Measurements from ENCODE around the gene SLC27A6. TPM values are rescaled to one million over a fixed set of nuclear protein-coding genes. Genes with fewer than 3 reads are reported as not detected.
A peak's percentile ranks its signal among the peaks of the same experiment; 100 is the strongest.

Gene SLC27A6
- total RNA-seq, result not detected
- polyA plus RNA-seq (ENCODE audit: insufficient read depth, low read depth, low replicate concordance), result not detected
- long read RNA-seq, donor 1, result 0 reads
- long read RNA-seq, donor 2, partial matches to known transcripts, result 0 of 1 reads
- long read RNA-seq, donor 2, other reads (novel, unspliced or antisense), result 0 of 1 reads
- long read RNA-seq, donor 3, result 0 reads
- long read RNA-seq, donor 4, result 0 reads
- long read RNA-seq, donor 5, result 0 reads
- long read RNA-seq, donor 6, result 0 reads
- long read RNA-seq, donor 7, result 0 reads
- long read RNA-seq, donor 8, result 0 reads
- long read RNA-seq, donor 9, result 0 reads
- long read RNA-seq, donor 10, result 0 reads

GRCh38 chr5:128965011-128965637 lies at the start of gene SLC27A6:
SLC27A6 (plus strand) TSS chr5:128965488; CDS start chr5:128966138, 650 bp downstream.
- FAIRE-seq, result no peak
- H3K27me3 ChIP-seq (ENCODE audit: control insufficient read depth, insufficient read depth, low read length), result peaks cover 4% of the 10 kb centered on the region
- no peak for TF ChIP-seq CTCF (IDR thresholded peaks at IDR 0.05; ENCODE audit: borderline replicate concordance, extremely low read depth, insufficient read depth)
- H3K9ac ChIP-seq (ENCODE audit: low read length in 3 of 3), result peak within 1 kb of the TSS in 1 of 3 donors; percentile 31
- H3K4me3 ChIP-seq (ENCODE audit: low read length in 3 of 3), result peak within 1 kb of the TSS in 1 of 3 donors; percentile 47
- no peaks in the 10 kb centered on the region for H3K36me3 ChIP-seq (ENCODE audit: control insufficient read depth in 2 of 3, insufficient read depth in 3 of 3, low read length in 3 of 3)
- intact Hi-C loops (cut with DNase I), result no loop called here
- no peaks in the 10 kb centered on the region for H3K4me1 ChIP-seq (ENCODE audit: control insufficient read depth in 2 of 3, insufficient read depth in 2 of 3, low read depth in 1 of 3, low read length in 3 of 3)
- H3K9me3 ChIP-seq (ENCODE audit: control insufficient read depth in 2 of 3, insufficient read depth in 1 of 3, low read length in 3 of 3), result no peaks in the 10 kb centered on the region
- no peak within 1 kb of the TSS for H3K27ac ChIP-seq (ENCODE audit: low read depth in 2 of 2, low read length in 2 of 2)
- peak; percentile 51 to 64 (median 58) for DNase-seq

GRCh38 chr5:128919542-128919941 lies 45.7 kb upstream of the SLC27A6 start:
- intact Hi-C loops (cut with DNase I), result no loop called here
- H3K9ac ChIP-seq (ENCODE audit: low read length in 3 of 3), result no peak overlapping the region
- no peaks in the 10 kb centered on the region for H3K27me3 ChIP-seq (ENCODE audit: control insufficient read depth, insufficient read depth, low read length)
- no peak for TF ChIP-seq CTCF (IDR thresholded peaks at IDR 0.05; ENCODE audit: borderline replicate concordance, extremely low read depth, insufficient read depth)
- no peak overlapping the region for H3K4me3 ChIP-seq (ENCODE audit: low read length in 3 of 3)
- FAIRE-seq (no peak), DNase-seq (no peak)
- no peaks in the 10 kb centered on the region for H3K36me3 ChIP-seq (ENCODE audit: control insufficient read depth in 2 of 3, insufficient read depth in 3 of 3, low read length in 3 of 3)
- H3K9me3 ChIP-seq (ENCODE audit: control insufficient read depth in 2 of 3, insufficient read depth in 1 of 3, low read length in 3 of 3), result no peaks in the 10 kb centered on the region
- H3K27ac ChIP-seq (ENCODE audit: low read depth in 2 of 2, low read length in 2 of 2), result no peak overlapping the region
- H3K4me1 ChIP-seq (ENCODE audit: control insufficient read depth in 2 of 3, insufficient read depth in 2 of 3, low read depth in 1 of 3, low read length in 3 of 3), result no peaks in the 10 kb centered on the region

GRCh38 chr5:128920345-128921215 lies 44.7 kb upstream of the SLC27A6 start:
- no peak overlapping the region for H3K27ac ChIP-seq (ENCODE audit: low read depth in 2 of 2, low read length in 2 of 2)
- H3K4me3 ChIP-seq (ENCODE audit: low read length in 3 of 3), result no peak overlapping the region

More at GRCh38 chr5:128920345-128921215, 44.7 kb upstream of the SLC27A6 start:
- intact Hi-C loops (cut with DNase I), result no loop called here
- Histone ChIP-seq H3K9me3 (ENCODE audit: control insufficient read depth in 2 of 3, insufficient read depth in 1 of 3, low read length in 3 of 3) (no peaks in the 10 kb centered on the region), H3K27me3 (ENCODE audit: control insufficient read depth, insufficient read depth, low read length) (no peaks in the 10 kb centered on the region), H3K4me1 (ENCODE audit: control insufficient read depth in 2 of 3, insufficient read depth in 2 of 3, low read depth in 1 of 3, low read length in 3 of 3) (no peaks in the 10 kb centered on the region), H3K36me3 (ENCODE audit: control insufficient read depth in 2 of 3, insufficient read depth in 3 of 3, low read length in 3 of 3) (no peaks in the 10 kb centered on the region), H3K9ac (ENCODE audit: low read length in 3 of 3) (no peak overlapping the region)
- TF ChIP-seq CTCF (IDR thresholded peaks at IDR 0.05; ENCODE audit: borderline replicate concordance, extremely low read depth, insufficient read depth), result no peak
- FAIRE-seq, result no peak
- no peak for DNase-seq
